ENCODE results near the gene MCM9.

DNA sequence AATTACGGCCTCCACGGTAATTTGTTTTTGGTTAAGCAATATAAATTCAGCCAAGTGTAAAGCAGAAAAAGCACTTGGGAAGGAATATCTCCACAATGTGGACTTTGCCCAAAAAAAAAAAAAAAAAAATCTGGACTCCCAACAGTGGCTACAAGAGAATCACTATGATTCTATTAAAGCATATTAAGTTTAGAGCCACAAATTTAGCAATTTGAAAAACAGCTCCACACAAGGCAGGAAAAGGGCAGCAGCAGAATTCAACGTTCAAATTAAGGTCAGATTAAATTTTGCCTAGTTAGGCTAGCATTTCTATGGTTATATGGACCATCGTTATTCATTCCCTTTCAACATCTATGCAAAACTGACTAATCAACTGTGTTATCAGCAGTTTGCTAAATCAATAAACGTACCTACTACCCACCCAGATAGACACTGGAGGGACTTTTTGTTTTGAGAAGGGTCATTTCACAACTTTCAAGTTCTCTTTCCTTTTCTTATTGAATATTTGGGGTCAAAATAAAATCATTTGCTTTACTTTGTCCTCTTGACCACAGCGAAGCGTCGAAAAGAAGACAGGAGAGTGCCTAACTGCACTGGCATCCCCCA, 1.0 kb downstream of the MCM9 start:
- TF ChIP-seq POLR2A (IDR thresholded peaks at IDR 0.05), result no peak
- TF ChIP-seq, protein P1, sequence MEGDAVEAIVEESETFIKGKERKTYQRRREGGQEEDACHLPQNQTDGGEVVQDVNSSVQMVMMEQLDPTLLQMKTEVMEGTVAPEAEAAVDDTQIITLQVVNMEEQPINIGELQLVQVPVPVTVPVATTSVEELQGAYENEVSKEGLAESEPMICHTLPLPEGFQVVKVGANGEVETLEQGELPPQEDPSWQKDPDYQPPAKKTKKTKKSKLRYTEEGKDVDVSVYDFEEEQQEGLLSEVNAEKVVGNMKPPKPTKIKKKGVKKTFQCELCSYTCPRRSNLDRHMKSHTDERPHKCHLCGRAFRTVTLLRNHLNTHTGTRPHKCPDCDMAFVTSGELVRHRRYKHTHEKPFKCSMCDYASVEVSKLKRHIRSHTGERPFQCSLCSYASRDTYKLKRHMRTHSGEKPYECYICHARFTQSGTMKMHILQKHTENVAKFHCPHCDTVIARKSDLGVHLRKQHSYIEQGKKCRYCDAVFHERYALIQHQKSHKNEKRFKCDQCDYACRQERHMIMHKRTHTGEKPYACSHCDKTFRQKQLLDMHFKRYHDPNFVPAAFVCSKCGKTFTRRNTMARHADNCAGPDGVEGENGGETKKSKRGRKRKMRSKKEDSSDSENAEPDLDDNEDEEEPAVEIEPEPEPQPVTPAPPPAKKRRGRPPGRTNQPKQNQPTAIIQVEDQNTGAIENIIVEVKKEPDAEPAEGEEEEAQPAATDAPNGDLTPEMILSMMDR (IDR thresholded peaks at IDR 0.05), result no peak

All from Peyer's patch (tissue), 4 donors.